Central memory CD8-positive, alpha-beta T cell (primary cell): ENCODE data around the gene NECTIN3.

Source experiments
- ATAC-seq: fragments of 150-1000 bp; cut with Tn5 transposase; replicated peaks from 2 replicates; pipeline ENCODE4 v1.10.0; 2022; ENCODE audit warnings: mild to moderate bottlenecking, moderate FRiP score, moderate number of reproducible peaks; ENCODE audit not compliant: poor library complexity, severe bottlenecking; ENCODE audit errors: extremely low read depth
- DNase-seq, 2 donors: peaks; one replicate each; pipeline ENCODE4 v3.0.0; 2021; ENCODE audit warnings: low spot score in 2 of 2
- H3K27ac Mint-ChIP-seq: one replicate; pipeline ENCODE4 v1.8.0; 2022; ENCODE audit warnings: low read depth, mild to moderate bottlenecking, moderate library complexity, mixed read lengths
- H3K27me3 Mint-ChIP-seq: one replicate; pipeline ENCODE4 v1.8.0; 2022; ENCODE audit warnings: mixed read lengths
- H3K36me3 Mint-ChIP-seq: one replicate; pipeline ENCODE4 v1.8.0; 2022; ENCODE audit warnings: mild to moderate bottlenecking, moderate library complexity, mixed read lengths; ENCODE audit not compliant: insufficient read depth
- H3K4me1 Mint-ChIP-seq: one replicate; pipeline ENCODE4 v1.8.0; 2022; ENCODE audit warnings: mixed read lengths
- H3K4me3 Mint-ChIP-seq: one replicate; pipeline ENCODE4 v1.8.0; 2022; ENCODE audit warnings: mild to moderate bottlenecking, moderate library complexity, mixed read lengths
- H3K9me3 Mint-ChIP-seq: one replicate; pipeline ENCODE4 v1.8.0; 2022; ENCODE audit warnings: mixed read lengths

Gene NECTIN3

DNA sequence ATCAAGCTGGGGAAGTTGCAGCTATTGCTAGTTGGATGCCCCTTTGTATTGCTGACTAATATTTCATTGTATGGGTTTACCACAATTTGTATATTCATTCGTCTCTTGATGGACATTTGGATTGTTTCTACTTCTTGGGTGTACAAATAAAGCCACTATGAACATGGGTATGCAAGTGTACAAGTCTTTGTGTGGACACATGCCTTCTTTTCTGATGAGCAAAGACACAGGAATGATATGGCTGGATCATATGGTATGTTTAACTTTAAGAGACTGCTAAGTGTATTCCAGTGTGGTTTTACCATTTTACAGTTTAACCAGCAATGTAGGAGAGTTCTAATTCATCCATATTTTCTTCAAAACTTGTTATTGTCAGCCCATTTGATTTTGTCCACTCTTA, 32.2 kb downstream of the NECTIN3 start:
- DNase-seq (no peak), ATAC-seq (no peak)
- no peaks in the 10 kb centered on the region for H3K36me3 Mint-ChIP-seq
- no peak overlapping the region for H3K4me3 Mint-ChIP-seq
- peaks cover 8% of the 10 kb centered on the region for H3K27me3 Mint-ChIP-seq
- H3K27ac Mint-ChIP-seq: no peak overlapping the region
- H3K4me1 Mint-ChIP-seq: peaks cover 5% of the 10 kb centered on the region
- no peaks in the 10 kb centered on the region for H3K9me3 Mint-ChIP-seq

DNA sequence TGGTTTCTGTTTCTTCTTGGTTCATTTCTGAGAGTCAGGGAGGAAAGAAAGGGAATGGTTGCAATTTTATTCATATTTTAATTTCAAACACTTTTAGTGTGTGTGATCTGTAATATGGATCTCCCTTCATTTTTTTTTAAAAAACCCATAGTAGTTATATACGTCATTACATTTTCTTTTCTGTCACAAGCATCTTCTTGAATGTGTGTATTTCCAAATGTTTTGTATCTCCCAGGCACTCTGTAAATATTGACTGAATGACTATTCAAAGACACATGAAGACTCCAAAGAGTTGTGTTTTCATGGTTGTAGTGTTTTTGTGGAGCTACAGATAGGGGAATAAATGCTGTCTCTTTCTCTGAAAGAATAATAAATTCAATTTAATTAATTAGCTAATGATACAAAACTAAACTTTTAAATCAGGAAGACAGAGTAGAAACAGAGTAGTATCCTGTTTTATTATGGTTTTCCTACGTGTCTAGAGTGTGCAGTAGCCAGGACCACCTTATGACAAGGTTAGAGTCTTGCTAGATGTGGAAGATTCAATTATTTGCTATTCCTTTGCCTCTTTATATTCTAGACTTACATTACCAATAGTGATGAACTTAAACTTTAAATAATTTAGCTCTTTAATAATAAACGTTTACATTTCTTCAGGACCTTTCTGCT, 35.5 kb downstream of the NECTIN3 start:
- H3K27me3 Mint-ChIP-seq: peaks cover 8% of the 10 kb centered on the region

DNA sequence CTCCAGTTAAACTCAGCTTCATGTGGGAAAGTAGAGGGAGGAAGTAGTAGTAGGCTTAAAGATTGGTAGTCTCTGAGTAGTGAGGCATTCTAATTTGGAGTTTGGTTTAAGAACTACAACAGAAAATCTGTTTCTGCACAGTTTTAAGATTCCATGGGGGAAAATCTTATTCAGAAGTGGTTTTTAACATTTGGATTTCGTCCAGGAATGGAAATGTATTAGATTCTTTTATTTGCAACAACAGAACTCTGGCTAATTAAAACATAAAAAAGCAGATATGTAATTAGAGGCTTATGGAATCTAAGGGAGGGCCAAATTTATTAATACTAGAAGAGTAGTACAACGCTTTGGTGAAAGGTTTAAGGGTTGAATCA, 36.0 kb downstream of the NECTIN3 start:
- no peak overlapping the region for H3K27ac Mint-ChIP-seq
- H3K36me3 Mint-ChIP-seq: no peaks in the 10 kb centered on the region

More for the DNA sequence above, 35.5 kb downstream of the NECTIN3 start:
- peaks cover 5% of the 10 kb centered on the region for H3K4me1 Mint-ChIP-seq
- H3K27ac Mint-ChIP-seq: no peak overlapping the region
- H3K9me3 Mint-ChIP-seq: no peaks in the 10 kb centered on the region
- H3K4me3 Mint-ChIP-seq: no peak overlapping the region
- no peaks in the 10 kb centered on the region for H3K36me3 Mint-ChIP-seq
- no peak for DNase-seq
- no peak for ATAC-seq

DNA sequence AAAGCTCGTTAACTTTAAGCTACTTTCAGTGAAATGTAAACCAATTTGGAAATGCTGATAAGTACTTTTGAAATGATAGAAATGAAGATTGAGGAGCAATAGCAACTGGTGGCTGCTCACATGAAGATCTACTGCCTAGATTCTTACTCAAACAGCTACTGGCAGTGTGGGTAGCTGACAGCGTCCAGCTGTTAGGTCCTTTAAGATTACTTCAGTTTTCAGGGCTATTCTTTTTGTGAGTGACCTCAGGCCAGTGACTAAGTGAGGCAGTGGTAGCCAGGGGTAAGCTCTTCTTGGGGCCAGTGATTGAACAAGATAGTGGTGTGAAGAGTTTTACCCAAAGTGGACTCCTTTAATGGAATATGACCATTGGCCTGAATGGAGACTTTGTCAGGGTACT, 41.3 kb downstream of the NECTIN3 start:
- H3K36me3 Mint-ChIP-seq: no peaks in the 10 kb centered on the region
- H3K27ac Mint-ChIP-seq: no peak overlapping the region
- no peak for ATAC-seq
- no peaks in the 10 kb centered on the region for H3K9me3 Mint-ChIP-seq
- no peaks in the 10 kb centered on the region for H3K4me1 Mint-ChIP-seq
- no peak overlapping the region for H3K4me3 Mint-ChIP-seq
- DNase-seq: no peak
- H3K27me3 Mint-ChIP-seq: no peaks in the 10 kb centered on the region

More for the DNA sequence above, 36.0 kb downstream of the NECTIN3 start:
- H3K4me3 Mint-ChIP-seq: no peak overlapping the region
- H3K27me3 Mint-ChIP-seq: peaks cover 8% of the 10 kb centered on the region
- DNase-seq (no peak), ATAC-seq (no peak)
- peaks cover 5% of the 10 kb centered on the region for H3K4me1 Mint-ChIP-seq
- no peaks in the 10 kb centered on the region for H3K9me3 Mint-ChIP-seq

DNA sequence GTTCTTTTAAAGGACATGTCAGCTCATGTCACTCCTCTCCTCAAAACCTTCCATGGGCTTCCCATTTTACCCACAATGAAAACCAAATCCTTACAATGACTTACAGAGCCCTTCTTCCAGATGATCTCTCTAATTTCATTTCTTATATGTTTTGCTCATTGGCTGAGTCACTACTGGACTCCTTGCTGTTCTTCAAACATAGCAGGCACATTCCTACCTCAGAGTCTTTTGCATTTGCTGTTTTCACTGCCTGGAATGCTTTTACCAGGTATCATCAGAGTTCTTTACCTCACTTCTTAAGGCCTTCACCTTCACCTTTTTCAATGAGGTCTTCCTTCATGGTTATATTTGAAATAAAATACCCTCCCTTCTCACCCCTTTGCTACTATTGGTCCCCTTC, 57.3 kb downstream of the NECTIN3 start:
- no peaks in the 10 kb centered on the region for H3K36me3 Mint-ChIP-seq
- H3K4me1 Mint-ChIP-seq: no peaks in the 10 kb centered on the region
- ATAC-seq: no peak
- no peak overlapping the region for H3K4me3 Mint-ChIP-seq
- no peak for DNase-seq
- H3K27ac Mint-ChIP-seq: no peak overlapping the region
- no peaks in the 10 kb centered on the region for H3K27me3 Mint-ChIP-seq
- no peaks in the 10 kb centered on the region for H3K9me3 Mint-ChIP-seq

DNA sequence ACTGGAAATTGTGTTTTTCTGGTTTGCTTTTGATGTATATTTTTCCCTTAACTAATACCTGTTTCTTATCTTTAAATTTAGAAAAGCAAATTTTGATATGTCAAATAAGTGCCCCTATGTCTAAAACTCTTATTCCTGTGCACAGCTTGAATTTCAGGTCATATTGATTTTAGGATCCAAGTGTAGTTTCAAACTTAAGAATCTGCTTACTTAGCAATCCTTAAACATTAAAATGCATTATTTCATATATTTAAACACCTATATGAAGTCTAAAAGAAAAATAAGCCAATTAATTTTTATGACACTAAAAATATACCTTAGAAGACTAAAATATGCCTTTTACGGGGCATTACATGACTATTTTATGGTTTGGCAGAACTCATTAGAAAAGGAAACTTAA, 59.2 kb downstream of the NECTIN3 start:
- Mint-ChIP-seq H3K4me3 (no peak overlapping the region), H3K27me3 (no peaks in the 10 kb centered on the region), H3K27ac (no peak overlapping the region), H3K4me1 (no peaks in the 10 kb centered on the region), H3K9me3 (no peaks in the 10 kb centered on the region), H3K36me3 (no peaks in the 10 kb centered on the region)
- DNase-seq (no peak), ATAC-seq (no peak)

DNA sequence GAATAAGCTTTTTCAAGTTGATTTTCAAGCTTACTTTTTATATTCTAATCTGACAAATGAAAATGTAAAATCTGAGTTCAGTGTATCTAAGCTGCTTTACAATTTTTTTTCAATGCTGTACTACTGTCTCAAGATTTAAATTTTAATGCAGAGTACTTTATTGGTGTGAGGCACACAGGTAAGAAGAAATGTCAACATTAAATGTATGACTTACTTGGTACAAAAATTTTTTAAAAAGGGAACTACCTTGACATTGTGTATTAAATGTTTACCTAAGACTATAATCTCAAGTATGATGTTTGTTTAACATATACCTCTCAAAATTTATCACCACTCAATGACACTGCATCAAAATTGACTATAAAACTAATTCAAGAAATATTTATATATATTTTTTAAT, 62.7 kb downstream of the NECTIN3 start:
- H3K9me3 Mint-ChIP-seq: no peaks in the 10 kb centered on the region
- H3K27ac Mint-ChIP-seq: no peak overlapping the region
- no peaks in the 10 kb centered on the region for H3K4me1 Mint-ChIP-seq
- H3K4me3 Mint-ChIP-seq: no peak overlapping the region
- DNase-seq (no peak), ATAC-seq (no peak)
- no peaks in the 10 kb centered on the region for H3K27me3 Mint-ChIP-seq
- no peaks in the 10 kb centered on the region for H3K36me3 Mint-ChIP-seq

DNA sequence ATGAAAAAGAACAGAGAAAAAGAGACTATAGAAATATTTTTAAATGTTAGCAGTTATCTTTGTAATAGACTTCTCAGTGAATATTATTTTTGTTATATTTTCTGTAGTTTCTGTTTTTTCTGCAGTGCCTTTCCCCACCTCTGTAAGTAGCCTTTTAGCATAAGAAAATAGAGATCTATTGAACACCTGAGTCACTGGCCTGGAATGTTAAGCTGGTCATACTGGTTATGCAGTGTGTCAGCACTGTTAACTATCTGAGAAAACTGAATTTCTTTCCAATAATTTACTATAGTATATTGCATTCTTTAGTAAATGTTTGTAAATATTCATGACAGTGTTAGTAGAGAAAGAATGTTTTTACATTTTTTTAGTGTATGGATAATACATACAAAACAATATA, 79.8 kb downstream of the NECTIN3 start:
- Mint-ChIP-seq H3K36me3 (no peaks in the 10 kb centered on the region), H3K27ac (no peak overlapping the region), H3K27me3 (no peaks in the 10 kb centered on the region), H3K4me1 (no peaks in the 10 kb centered on the region), H3K9me3 (no peaks in the 10 kb centered on the region), H3K4me3 (no peak overlapping the region)
- no peak for ATAC-seq
- no peak for DNase-seq

DNA sequence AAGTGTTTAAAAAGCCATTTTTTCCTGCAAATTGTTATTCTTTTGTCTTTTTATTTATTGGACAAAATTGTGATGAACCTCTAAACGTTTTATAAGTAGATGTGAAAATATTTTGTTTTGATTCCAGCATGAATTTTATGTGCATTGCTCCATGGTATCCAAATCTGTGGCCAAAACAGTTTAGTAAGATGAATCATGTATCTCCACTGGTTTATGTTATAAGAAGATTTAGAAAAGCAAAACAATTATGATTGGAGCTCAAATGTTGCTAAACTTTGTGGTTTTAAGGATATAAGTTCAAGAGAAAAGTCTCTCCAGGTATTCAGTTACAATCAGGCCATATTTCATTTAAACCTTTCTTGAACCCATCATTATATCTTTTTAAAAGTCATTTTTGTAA, 80.9 kb downstream of the NECTIN3 start:
- Mint-ChIP-seq H3K27me3 (no peaks in the 10 kb centered on the region), H3K27ac (no peak overlapping the region), H3K4me3 (no peak overlapping the region), H3K4me1 (no peaks in the 10 kb centered on the region), H3K9me3 (no peaks in the 10 kb centered on the region), H3K36me3 (no peaks in the 10 kb centered on the region)
- DNase-seq: no peak
- ATAC-seq: no peak

DNA sequence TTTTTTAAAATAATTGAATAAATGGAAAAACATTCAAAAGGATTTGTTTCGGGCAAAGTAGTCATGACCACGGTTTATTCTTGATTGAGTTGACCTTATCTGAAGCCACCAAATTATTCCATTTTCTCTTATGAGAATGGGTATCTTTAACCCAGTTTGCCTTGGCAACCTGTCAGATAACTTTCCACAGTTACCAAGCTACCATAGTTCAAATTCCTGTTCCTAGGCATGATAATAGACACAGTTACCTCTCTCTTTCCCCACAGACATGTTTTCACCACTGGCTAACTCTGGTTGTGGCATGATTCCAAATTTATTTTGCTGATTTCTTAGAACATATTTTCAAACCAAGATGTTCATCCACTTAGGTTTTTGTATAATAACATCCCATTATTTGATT, 84.9 kb downstream of the NECTIN3 start:
- Mint-ChIP-seq H3K4me3 (no peak overlapping the region), H3K27me3 (no peaks in the 10 kb centered on the region), H3K27ac (no peak overlapping the region), H3K4me1 (no peaks in the 10 kb centered on the region), H3K36me3 (no peaks in the 10 kb centered on the region), H3K9me3 (no peaks in the 10 kb centered on the region)
- no peak for ATAC-seq
- no peak for DNase-seq

DNA sequence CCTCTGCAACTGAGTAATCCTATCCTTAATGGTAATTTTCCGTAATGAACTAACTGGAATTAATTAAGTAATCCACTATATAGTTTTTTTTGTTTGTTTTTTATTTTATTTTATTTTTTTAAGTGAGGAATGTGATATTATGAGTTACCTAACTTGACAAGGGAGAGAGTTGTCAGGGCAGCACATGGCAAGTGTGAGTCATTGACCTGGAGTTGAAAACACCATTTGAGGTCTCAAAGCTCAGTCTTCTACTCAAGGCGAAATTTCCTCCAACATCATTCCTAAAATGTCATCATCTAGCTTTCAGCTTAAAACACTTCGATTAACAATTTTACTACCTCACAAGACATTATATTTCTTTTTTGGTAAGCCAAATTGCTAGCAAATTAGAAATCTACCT, 87.8 kb downstream of the NECTIN3 start:
- Mint-ChIP-seq H3K4me1 (no peaks in the 10 kb centered on the region), H3K27ac (no peak overlapping the region), H3K27me3 (no peaks in the 10 kb centered on the region), H3K36me3 (no peaks in the 10 kb centered on the region), H3K9me3 (no peaks in the 10 kb centered on the region), H3K4me3 (no peak overlapping the region)
- ATAC-seq (no peak), DNase-seq (no peak)

DNA sequence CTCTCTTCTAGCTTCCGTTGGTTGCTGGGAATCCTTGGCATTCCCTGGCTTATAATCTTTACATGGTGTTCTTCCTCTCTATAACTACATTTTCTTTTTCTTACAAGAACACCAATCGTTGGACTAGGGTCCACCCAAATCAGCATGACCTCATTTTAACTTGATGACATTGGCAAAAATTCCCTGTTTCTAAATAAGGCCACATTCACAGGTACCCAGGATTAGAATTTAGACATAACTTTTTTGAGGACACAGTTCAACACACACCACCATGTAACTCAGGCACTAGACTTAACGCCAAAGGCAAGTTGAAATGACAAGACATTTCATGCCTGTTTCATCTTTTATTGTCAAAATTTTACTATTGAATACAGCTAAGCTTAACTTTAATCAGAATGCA, 93.0 kb downstream of the NECTIN3 start:
- ATAC-seq (no peak), DNase-seq (no peak)
- H3K27ac Mint-ChIP-seq: no peak overlapping the region
- no peaks in the 10 kb centered on the region for H3K9me3 Mint-ChIP-seq
- H3K27me3 Mint-ChIP-seq: no peaks in the 10 kb centered on the region
- no peaks in the 10 kb centered on the region for H3K36me3 Mint-ChIP-seq
- no peaks in the 10 kb centered on the region for H3K4me1 Mint-ChIP-seq
- no peak overlapping the region for H3K4me3 Mint-ChIP-seq

DNA sequence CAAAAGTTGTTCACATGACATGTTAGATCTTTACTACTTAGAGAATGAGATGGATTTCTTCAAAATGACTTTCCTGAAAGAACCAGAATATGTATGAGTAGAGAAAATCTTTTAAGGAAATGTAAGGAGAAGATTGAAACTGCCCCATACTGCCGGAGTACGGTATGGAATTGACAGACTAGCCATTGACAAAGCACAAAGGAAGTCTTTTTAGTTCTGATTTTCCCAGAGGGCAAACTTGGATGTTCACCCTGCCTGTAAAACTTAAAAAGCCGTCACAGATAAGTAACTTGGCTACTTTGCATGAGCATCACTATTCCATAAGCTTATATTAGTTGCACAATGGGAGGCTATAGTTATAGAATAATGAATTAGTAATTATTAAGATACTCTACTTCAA, 93.8 kb downstream of the NECTIN3 start:
- DNase-seq (no peak), ATAC-seq (no peak)
- no peaks in the 10 kb centered on the region for H3K4me1 Mint-ChIP-seq
- no peaks in the 10 kb centered on the region for H3K9me3 Mint-ChIP-seq
- H3K27me3 Mint-ChIP-seq: no peaks in the 10 kb centered on the region
- H3K36me3 Mint-ChIP-seq: no peaks in the 10 kb centered on the region
- H3K4me3 Mint-ChIP-seq: no peak overlapping the region
- no peak overlapping the region for H3K27ac Mint-ChIP-seq
